ENCODE results near the gene TTC28.
"Not testable (repeated sequence)": the region's sequence is repeated elsewhere in the genome, so short reads cannot be mapped to it uniquely, and the experiment has no call there.

The TTC28 gene

DNA sequence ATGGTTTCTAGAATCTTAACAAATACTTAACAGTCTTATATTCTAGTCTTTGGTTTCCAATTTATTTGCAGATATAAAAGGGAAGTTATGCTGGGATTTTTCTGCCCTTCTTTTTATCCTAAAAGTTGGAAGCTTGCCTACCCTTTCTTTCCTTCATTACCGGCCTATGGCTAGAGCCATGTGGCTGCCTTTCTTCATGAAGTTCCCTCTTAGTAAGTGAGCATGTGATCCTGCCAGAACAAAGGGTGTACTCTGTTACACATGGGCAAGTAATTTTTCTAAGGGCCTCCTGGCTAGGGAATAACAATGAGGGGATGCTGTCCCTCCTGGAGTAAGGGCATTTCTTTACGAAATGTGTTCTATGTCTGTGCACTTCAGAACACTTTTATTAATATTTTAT lies 508.5 kb downstream of the TTC28 start:
- peaks cover 24% of the 10 kb centered on the region for H3K9me3 Mint-ChIP-seq
- no peak overlapping the region for H3K4me3 Mint-ChIP-seq
- peaks cover 23% of the 10 kb centered on the region for H3K4me1 Mint-ChIP-seq
- no peaks in the 10 kb centered on the region for H3K27me3 Mint-ChIP-seq (ENCODE audit: low read depth)
- peaks cover 31% of the 10 kb centered on the region for H3K36me3 Mint-ChIP-seq (ENCODE audit: low read depth)
- TF ChIP-seq, protein P1, sequence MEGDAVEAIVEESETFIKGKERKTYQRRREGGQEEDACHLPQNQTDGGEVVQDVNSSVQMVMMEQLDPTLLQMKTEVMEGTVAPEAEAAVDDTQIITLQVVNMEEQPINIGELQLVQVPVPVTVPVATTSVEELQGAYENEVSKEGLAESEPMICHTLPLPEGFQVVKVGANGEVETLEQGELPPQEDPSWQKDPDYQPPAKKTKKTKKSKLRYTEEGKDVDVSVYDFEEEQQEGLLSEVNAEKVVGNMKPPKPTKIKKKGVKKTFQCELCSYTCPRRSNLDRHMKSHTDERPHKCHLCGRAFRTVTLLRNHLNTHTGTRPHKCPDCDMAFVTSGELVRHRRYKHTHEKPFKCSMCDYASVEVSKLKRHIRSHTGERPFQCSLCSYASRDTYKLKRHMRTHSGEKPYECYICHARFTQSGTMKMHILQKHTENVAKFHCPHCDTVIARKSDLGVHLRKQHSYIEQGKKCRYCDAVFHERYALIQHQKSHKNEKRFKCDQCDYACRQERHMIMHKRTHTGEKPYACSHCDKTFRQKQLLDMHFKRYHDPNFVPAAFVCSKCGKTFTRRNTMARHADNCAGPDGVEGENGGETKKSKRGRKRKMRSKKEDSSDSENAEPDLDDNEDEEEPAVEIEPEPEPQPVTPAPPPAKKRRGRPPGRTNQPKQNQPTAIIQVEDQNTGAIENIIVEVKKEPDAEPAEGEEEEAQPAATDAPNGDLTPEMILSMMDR (IDR thresholded peaks at IDR 0.05; ENCODE audit: unreplicated experiment in 3 of 3), result no peak
- no peak overlapping the region for H3K27ac Mint-ChIP-seq

DNA sequence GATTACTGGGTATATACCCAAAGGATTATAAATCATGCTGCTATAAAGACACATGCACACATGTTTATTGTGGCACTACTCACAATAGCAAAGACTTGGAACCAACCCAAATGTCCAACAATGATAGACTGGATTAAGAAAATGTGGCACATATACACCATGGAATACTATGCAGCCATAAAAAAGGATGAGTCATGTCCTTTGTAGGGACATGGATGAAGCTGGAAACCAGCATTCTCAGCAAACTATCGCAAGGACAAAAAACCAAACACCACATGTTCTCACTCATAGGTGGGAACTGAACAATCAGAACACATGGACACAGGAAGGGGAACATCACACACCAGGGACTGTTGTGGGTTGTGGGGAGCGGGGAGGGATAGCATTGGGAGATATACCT lies 510.3 kb downstream of the TTC28 start:
- H3K9me3 Mint-ChIP-seq, result peaks cover 39% of the 10 kb centered on the region
- H3K27ac Mint-ChIP-seq; H3K27me3 Mint-ChIP-seq (ENCODE audit: low read depth); H3K4me3 Mint-ChIP-seq: not testable (repeated sequence)
- peaks cover 23% of the 10 kb centered on the region for H3K4me1 Mint-ChIP-seq
- H3K36me3 Mint-ChIP-seq (ENCODE audit: low read depth), result peaks cover 44% of the 10 kb centered on the region

DNA sequence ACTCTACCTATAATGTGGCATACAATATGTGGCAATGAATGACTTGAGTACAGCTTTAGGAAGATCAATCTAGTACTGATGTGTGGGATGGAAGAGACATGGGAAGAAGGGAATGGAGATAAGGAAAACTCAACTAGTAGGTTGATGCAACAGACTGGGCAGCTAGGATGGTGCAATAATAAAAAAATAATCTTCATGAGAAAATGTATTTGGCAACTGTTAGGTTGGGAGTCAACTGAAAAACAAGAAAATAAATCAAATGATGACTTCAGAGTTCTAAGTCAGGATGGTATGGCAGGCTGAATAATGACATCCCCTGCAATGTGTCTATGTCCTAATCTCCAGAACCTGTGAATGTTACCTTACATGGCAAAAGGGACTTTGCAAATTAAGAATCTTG lies 523.8 kb downstream of the TTC28 start:
- no peaks in the 10 kb centered on the region for H3K4me1 Mint-ChIP-seq

DNA sequence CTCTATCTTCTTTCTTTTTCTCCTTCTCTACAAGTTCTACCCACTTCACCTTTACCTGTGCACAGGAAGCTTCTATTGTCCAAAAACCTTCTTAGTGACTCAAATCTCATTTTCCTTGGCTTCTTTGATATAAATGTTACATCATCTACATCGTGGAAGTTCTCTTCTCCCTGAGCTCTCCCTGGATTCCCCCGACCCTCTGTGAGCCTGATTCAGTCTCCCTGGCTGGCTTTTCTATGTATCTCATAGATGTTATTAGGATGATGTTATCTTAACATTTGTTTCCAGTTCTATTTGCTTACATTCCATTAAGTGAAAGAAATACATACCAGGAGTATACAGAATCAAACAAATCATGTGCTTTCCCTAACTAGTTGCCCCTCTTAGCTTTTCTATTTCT lies 524.8 kb downstream of the TTC28 start:
- TF ChIP-seq, protein P1 (IDR thresholded peaks at IDR 0.05; ENCODE audit: unreplicated experiment in 3 of 3), result no peak
- H3K9me3 Mint-ChIP-seq, result peaks cover 32% of the 10 kb centered on the region
- no peak overlapping the region for H3K27ac Mint-ChIP-seq
- no peak overlapping the region for H3K4me3 Mint-ChIP-seq
- no peaks in the 10 kb centered on the region for H3K4me1 Mint-ChIP-seq
- H3K27me3 Mint-ChIP-seq (ENCODE audit: low read depth), result no peaks in the 10 kb centered on the region
- H3K36me3 Mint-ChIP-seq (ENCODE audit: low read depth), result peaks cover 42% of the 10 kb centered on the region

More for the DNA sequence above, 523.8 kb downstream of the TTC28 start:
- Mint-ChIP-seq H3K27me3 (ENCODE audit: low read depth) (no peaks in the 10 kb centered on the region), H3K27ac (no peak overlapping the region), H3K36me3 (ENCODE audit: low read depth) (peaks cover 51% of the 10 kb centered on the region), H3K9me3 (peaks cover 35% of the 10 kb centered on the region), H3K4me3 (no peak overlapping the region)
- TF ChIP-seq, protein P1 (IDR thresholded peaks at IDR 0.05; ENCODE audit: unreplicated experiment in 3 of 3), result no peak

DNA sequence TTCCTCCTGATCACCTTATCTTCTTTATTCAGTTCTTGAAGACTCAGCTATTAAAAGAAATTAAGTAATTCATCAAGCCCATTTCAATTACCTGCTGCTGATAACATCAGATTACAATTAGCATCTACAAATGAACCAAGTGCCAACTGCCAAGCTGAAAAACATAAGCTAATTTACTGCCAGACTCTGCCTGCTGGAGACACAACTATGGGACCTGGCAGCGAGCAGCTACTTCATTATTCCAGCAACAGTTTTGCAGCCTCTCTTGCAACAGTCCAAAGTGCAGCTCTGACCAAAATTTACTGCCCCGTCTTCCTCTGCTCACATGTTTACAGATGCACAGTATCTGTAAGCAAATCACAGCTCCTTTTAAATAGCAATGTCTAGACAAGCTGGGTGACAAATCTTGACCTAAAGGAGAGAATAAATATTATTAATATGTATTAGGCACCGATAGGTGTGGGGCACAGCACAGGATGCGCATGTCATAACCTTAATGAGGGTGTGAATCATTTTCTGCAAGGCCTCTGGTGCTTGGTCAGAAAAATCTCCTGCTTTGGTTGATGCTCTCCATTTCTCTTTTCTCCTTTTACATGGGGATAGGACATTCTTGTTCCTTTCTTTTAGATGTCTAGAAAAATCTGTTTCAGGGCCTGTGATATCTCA lies 528.4 kb downstream of the TTC28 start:
- H3K4me1 Mint-ChIP-seq, result peaks cover 27% of the 10 kb centered on the region
- H3K27ac Mint-ChIP-seq, result peak overlapping the region in 1 of 3 experiments; percentile 70
- H3K9me3 Mint-ChIP-seq, result peaks cover 3% of the 10 kb centered on the region
- H3K36me3 Mint-ChIP-seq (ENCODE audit: low read depth), result peaks cover 10% of the 10 kb centered on the region
- no peaks in the 10 kb centered on the region for H3K27me3 Mint-ChIP-seq (ENCODE audit: low read depth)
- TF ChIP-seq, protein P1 (IDR thresholded peaks at IDR 0.05; ENCODE audit: unreplicated experiment in 3 of 3), result no peak
- H3K4me3 Mint-ChIP-seq, result no peak overlapping the region

DNA sequence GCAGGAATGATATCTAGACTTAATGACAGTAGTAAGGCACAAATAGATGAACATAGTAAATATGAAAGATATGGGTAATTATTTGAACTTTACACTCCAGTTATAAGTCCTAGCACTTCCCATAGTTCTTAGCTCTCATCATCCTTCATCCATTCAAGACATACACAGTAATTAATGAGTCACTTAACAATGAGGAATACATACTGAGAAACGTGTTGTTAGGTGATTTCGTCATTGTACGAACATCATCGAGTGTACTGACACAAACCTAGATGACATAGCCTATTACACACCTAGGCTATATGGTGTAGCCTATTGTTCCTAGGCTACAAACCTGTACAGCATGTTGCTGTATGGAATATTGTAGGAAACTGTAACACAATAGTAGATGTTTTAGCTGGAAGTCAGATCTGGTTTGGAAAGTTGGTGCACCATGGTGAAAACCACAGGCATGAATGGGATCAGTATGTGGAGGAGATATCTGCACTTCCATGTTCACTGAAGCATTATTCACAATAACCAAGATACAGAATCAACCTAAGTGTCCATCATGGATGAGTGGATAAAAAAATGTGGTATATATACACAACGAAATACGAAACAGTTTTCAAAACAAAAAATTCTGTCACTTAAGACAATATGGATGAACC lies 530.7 kb downstream of the TTC28 start:
- H3K4me1 Mint-ChIP-seq, result peaks cover 47% of the 10 kb centered on the region
- no peaks in the 10 kb centered on the region for H3K27me3 Mint-ChIP-seq (ENCODE audit: low read depth)
- H3K27ac Mint-ChIP-seq, result no peak overlapping the region
- TF ChIP-seq, protein P1 (IDR thresholded peaks at IDR 0.05; ENCODE audit: unreplicated experiment in 3 of 3), result no peak
- no peak overlapping the region for H3K4me3 Mint-ChIP-seq
- H3K36me3 Mint-ChIP-seq (ENCODE audit: low read depth), result no peaks in the 10 kb centered on the region
- H3K9me3 Mint-ChIP-seq, result no peaks in the 10 kb centered on the region

All from nephron (organoid).